Aorta (tissue), 5 donors: ENCODE measurements around the gene GSG1L. TPM values are rescaled to one million over a fixed set of nuclear protein-coding genes. Genes with fewer than 3 reads are reported as not detected.

Experiments
- ATAC-seq: fragments of 200-7000 bp; cut with Tn5 transposase; one replicate; pipeline ENCODE4 v1.9.1; 2022; ENCODE audit warnings: moderate library complexity; ENCODE audit not compliant: low FRiP score
- DNase-seq, 2 donors: peaks; one replicate each; pipeline ENCODE4 v3.0.0-alpha.2; 2020
- H3K27ac ChIP-seq, 2 donors: one replicate each; pipeline ENCODE4 v1.5.1; 2013; ENCODE audit warnings: low read length in 2 of 2, mild to moderate bottlenecking in 2 of 2, moderate library complexity in 2 of 2, control low read depth in 1 of 2, inconsistent platforms in 1 of 2, low read depth in 1 of 2
- H3K27me3 ChIP-seq, 2 donors: one replicate each; pipeline ENCODE4 v1.6.1; 2013; ENCODE audit warnings: control low read depth in 1 of 2, low read length in 1 of 2, mild to moderate bottlenecking in 1 of 2, moderate library complexity in 1 of 2; ENCODE audit not compliant: insufficient read depth in 2 of 2, control insufficient read depth in 1 of 2
- H3K36me3 ChIP-seq, 2 donors: one replicate each; pipeline ENCODE4 v1.6.1; 2013; ENCODE audit warnings: control low read depth in 1 of 2, low read length in 1 of 2, mild to moderate bottlenecking in 1 of 2; ENCODE audit not compliant: insufficient read depth in 2 of 2, control insufficient read depth in 1 of 2
- H3K4me1 ChIP-seq, 2 donors: one replicate each; pipeline ENCODE4 v1.6.1; 2013; ENCODE audit warnings: low read length in 2 of 2, control low read depth in 1 of 2, mild to moderate bottlenecking in 1 of 2, moderate library complexity in 1 of 2; ENCODE audit not compliant: insufficient read depth in 2 of 2, control insufficient read depth in 1 of 2
- H3K4me3 ChIP-seq, 2 donors: one replicate each; pipeline ENCODE4 v1.5.1; 2013; ENCODE audit warnings: low read length in 2 of 2, control low read depth in 1 of 2, mild to moderate bottlenecking in 1 of 2
- H3K9me3 ChIP-seq: one replicate; pipeline ENCODE4 v1.6.1; 2013; ENCODE audit warnings: mild to moderate bottlenecking, low read length; ENCODE audit not compliant: control insufficient read depth
- WGBS, 2 donors: extraction: QIAGEN DNeasy Blood & Tissue Kit; methylation state at CpG; one replicate each; pipeline ENCODE4 v1.1.7; 2013; 5-methylcytosine and 5-hydroxymethylcytosine counted together
- intact Hi-C, 2 donors: fragments of 100-400 bp; cut with DNase I; formaldehyde crosslinking; loops; one replicate each; pipeline versions ENCODE4 v1.14.2 to v1.15.0; 2022
- polyA plus RNA-seq, 2 donors: library from polyadenylated mRNA; stranded (reverse); fragments of 200-250 nt; gene quantifications; one replicate each; pipeline ENCODE4 v1.2.3, GENCODE V29; 2013
- total RNA-seq, 2 donors: library from RNA; stranded (reverse); fragmentation: NEBNext Ultra II Directional; extraction: Animal tissue kit (Norgen Biotek cat#: 25700); gene quantifications; one replicate each; pipeline ENCODE4 v1.2.1, GENCODE V29; 2021
- donor health status: healthy with polysubstance abuse.
- donor health status: Bipolar disorder and iron deficiency.
- donor health status: DM: no; HTN: no; CAD: no.
- donor health status: DM: no; HTN: no; CAD: no.
- donor health status: DM: yes; HTN: yes; CAD: no.

Gene GSG1L
- total and polyA plus RNA-seq, 4 donors, result 1.6 to 22.2 (median 7.2) TPM

GRCh38 chr16:27994686-27995085 is 68.8 kb downstream of the GSG1L start:
- DNase-seq (peak in 1 of 2 donors; percentile 14), ATAC-seq (no peak)
- H3K9me3 ChIP-seq, result no peaks in the 10 kb centered on the region
- H3K27me3 ChIP-seq, result no peaks in the 10 kb centered on the region
- no peaks in the 10 kb centered on the region for H3K4me1 ChIP-seq
- WGBS, 2 donors, result 46 to 58% methylated on average over 4 of the region's 4 CpGs
- H3K4me3 ChIP-seq, result no peak overlapping the region
- no peak overlapping the region for H3K27ac ChIP-seq
- intact Hi-C loops, result no loop called here
- H3K36me3 ChIP-seq, result no peaks in the 10 kb centered on the region

GRCh38 chr16:27993587-27993986 is 69.9 kb downstream of the GSG1L start:
- no peaks in the 10 kb centered on the region for H3K4me1 ChIP-seq
- H3K27ac ChIP-seq, result no peak overlapping the region
- no peaks in the 10 kb centered on the region for H3K36me3 ChIP-seq
- DNase-seq, result peak in 1 of 2 donors; percentile 3
- intact Hi-C loops, result no loop called here
- H3K9me3 ChIP-seq, result no peaks in the 10 kb centered on the region
- WGBS, 2 donors, result 96% methylated on average over 3 of the region's 3 CpGs
- ATAC-seq, result no peak
- H3K27me3 ChIP-seq, result no peaks in the 10 kb centered on the region
- H3K4me3 ChIP-seq, result no peak overlapping the region

GRCh38 chr16:27991876-27992275 is 71.6 kb downstream of the GSG1L start:
- H3K9me3 ChIP-seq, result no peaks in the 10 kb centered on the region
- no peak for ATAC-seq
- intact Hi-C loops, result no loop called here
- DNase-seq, result peak in 1 of 2 donors; percentile 7
- H3K4me1 ChIP-seq, result no peaks in the 10 kb centered on the region
- WGBS, 2 donors, result 83 to 87% methylated on average over 9 of the region's 9 CpGs
- H3K27ac ChIP-seq, result no peak overlapping the region
- H3K4me3 ChIP-seq, result no peak overlapping the region
- no peaks in the 10 kb centered on the region for H3K36me3 ChIP-seq
- no peaks in the 10 kb centered on the region for H3K27me3 ChIP-seq

- Histone ChIP-seq H3K36me3 (no peaks in the 10 kb centered on the region), H3K9me3 (no peaks in the 10 kb centered on the region), H3K4me3 (no peak overlapping the region), H3K4me1 (no peaks in the 10 kb centered on the region), H3K27me3 (no peaks in the 10 kb centered on the region), H3K27ac (no peak overlapping the region)
- intact Hi-C loops, result no loop called here
- DNase-seq (peak in 1 of 2 donors; percentile 2), ATAC-seq (no peak)
- WGBS, 2 donors, result 95% methylated on average over 5 of the region's 5 CpGs
Measured at GRCh38 chr16:27985981-27986380, 77.5 kb downstream of the GSG1L start.

GRCh38 chr16:27984121-27984520 is 79.4 kb downstream of the GSG1L start:
- ATAC-seq (no peak), DNase-seq (peak in 1 of 2 donors; percentile 13)
- H3K27ac ChIP-seq, result no peak overlapping the region
- no peaks in the 10 kb centered on the region for H3K36me3 ChIP-seq
- intact Hi-C loops, result no loop called here
- no peak overlapping the region for H3K4me3 ChIP-seq
- H3K27me3 ChIP-seq, result no peaks in the 10 kb centered on the region
- H3K9me3 ChIP-seq, result no peaks in the 10 kb centered on the region
- WGBS, 2 donors, result 81 to 90% methylated on average over 7 of the region's 7 CpGs
- no peaks in the 10 kb centered on the region for H3K4me1 ChIP-seq

GRCh38 chr16:27983244-27983643 is 80.3 kb downstream of the GSG1L start:
- WGBS, 2 donors, result 66 to 79% methylated on average over 2 of the region's 2 CpGs
- peak in 1 of 2 donors; percentile 16 for DNase-seq
- intact Hi-C loops, result no loop called here
- no peak for ATAC-seq
- no peak overlapping the region for H3K27ac ChIP-seq
- H3K4me1 ChIP-seq, result no peaks in the 10 kb centered on the region
- H3K9me3 ChIP-seq, result no peaks in the 10 kb centered on the region
- H3K4me3 ChIP-seq, result no peak overlapping the region
- no peaks in the 10 kb centered on the region for H3K27me3 ChIP-seq
- H3K36me3 ChIP-seq, result no peaks in the 10 kb centered on the region

GRCh38 chr16:27982184-27982583 is 81.3 kb downstream of the GSG1L start:
- Histone ChIP-seq H3K27ac (no peak overlapping the region), H3K4me1 (no peaks in the 10 kb centered on the region), H3K36me3 (no peaks in the 10 kb centered on the region), H3K4me3 (no peak overlapping the region), H3K9me3 (no peaks in the 10 kb centered on the region), H3K27me3 (no peaks in the 10 kb centered on the region)
- DNase-seq (peak in 1 of 2 donors; percentile 39), ATAC-seq (no peak)
- WGBS, 2 donors, result 86% methylated on average over 5 of the region's 5 CpGs
- intact Hi-C loops, result no loop called here

GRCh38 chr16:27980919-27981700 is 82.4 kb downstream of the GSG1L start:
- H3K4me3 ChIP-seq, result no peak overlapping the region
- 10 to 13% methylated on average over 9 of the region's 9 CpGs for WGBS, 2 donors
- ATAC-seq (peak; percentile 54), DNase-seq (peak in 1 of 2 donors; percentile 44)
- intact Hi-C loops, result no loop called here
- H3K9me3 ChIP-seq, result no peaks in the 10 kb centered on the region
- no peaks in the 10 kb centered on the region for H3K4me1 ChIP-seq
- no peaks in the 10 kb centered on the region for H3K27me3 ChIP-seq
- H3K27ac ChIP-seq, result peak overlapping the region in 1 of 2 donors; percentile 71
- no peaks in the 10 kb centered on the region for H3K36me3 ChIP-seq

- H3K4me3 ChIP-seq, result no peak overlapping the region
- 12 to 17% methylated on average over 11 of the region's 11 CpGs for WGBS, 2 donors
- peak overlapping the region in 1 of 2 donors; percentile 48 for H3K27ac ChIP-seq
- no peaks in the 10 kb centered on the region for H3K4me1 ChIP-seq
- H3K9me3 ChIP-seq, result no peaks in the 10 kb centered on the region
- no peaks in the 10 kb centered on the region for H3K36me3 ChIP-seq
- intact Hi-C loops, result no loop called here
- no peaks in the 10 kb centered on the region for H3K27me3 ChIP-seq
- DNase-seq (peak in 1 of 2 donors; percentile 62), ATAC-seq (no peak)
Measured at GRCh38 chr16:27980076-27980775, 83.3 kb downstream of the GSG1L start.
